Measurements from ENCODE around the gene BECN2. TPM values are rescaled to one million over a fixed set of nuclear protein-coding genes. Genes with fewer than 3 reads are reported as not detected.

The BECN2 gene
- total RNA-seq, 1 experiment from 2014 or later: not detected

Other genes with a start within 250 kb of the BECN2 start
- 123 and 144 TPM in 2 replicates for gene EXO1, start 109.6 kb upstream of the BECN2 start, total RNA-seq (2014; rRNA removed; shearing (Covaris generic))
- 0.29 TPM in 1 of 2 replicates, not detected in the other for gene MAP1LC3C, start 41.3 kb downstream of the BECN2 start, total RNA-seq (2014; rRNA removed; shearing (Covaris generic))